AG10803 (cell line): ENCODE results near the gene FAM83F.

Source experiments
- DNase-seq: peaks from one replicate; pipeline ENCODE4 v3.0.0; 2010; ENCODE audit warnings: low read depth
- H3K4me3 ChIP-seq: 2 replicates; pipeline ENCODE4 v1.5.1; 2011; ENCODE audit warnings: mild to moderate bottlenecking, low read length, control low read depth
- CTCF ChIP-seq: conservative IDR thresholded peaks from 2 replicates; pipeline ENCODE4 v1.5.1; 2011; ENCODE audit warnings: mild to moderate bottlenecking, low read length, control low read depth, inconsistent platforms

The FAM83F gene

DNA sequence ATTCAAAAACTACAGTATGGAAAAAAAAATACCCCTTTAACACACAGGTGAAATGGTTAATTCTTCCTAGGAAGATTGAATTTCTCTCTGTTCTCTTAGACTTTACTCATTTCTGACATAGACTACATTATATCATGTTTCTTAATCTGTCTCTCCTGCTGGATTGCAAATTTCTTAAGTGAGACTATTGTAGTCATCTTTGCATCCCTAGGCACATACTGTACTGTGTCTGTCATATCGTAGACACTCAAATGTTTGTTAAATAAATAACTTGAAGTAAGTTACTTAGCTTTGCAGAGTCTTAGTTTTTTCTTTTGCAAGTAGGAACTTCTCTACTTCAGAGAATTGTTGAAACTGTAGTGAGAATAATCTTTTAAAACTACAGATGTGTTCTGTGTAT is 58.7 kb downstream of the FAM83F start:
- DNase-seq = no peak

GRCh38 chr22:40054486-40054885 is 59.7 kb downstream of the FAM83F start:
- no peak overlapping the region for H3K4me3 ChIP-seq
- no peak for DNase-seq
- TF ChIP-seq CTCF = no peak

More for the DNA sequence above, 58.7 kb downstream of the FAM83F start:
- H3K4me3 ChIP-seq = no peak overlapping the region
- no peak for TF ChIP-seq CTCF

DNA sequence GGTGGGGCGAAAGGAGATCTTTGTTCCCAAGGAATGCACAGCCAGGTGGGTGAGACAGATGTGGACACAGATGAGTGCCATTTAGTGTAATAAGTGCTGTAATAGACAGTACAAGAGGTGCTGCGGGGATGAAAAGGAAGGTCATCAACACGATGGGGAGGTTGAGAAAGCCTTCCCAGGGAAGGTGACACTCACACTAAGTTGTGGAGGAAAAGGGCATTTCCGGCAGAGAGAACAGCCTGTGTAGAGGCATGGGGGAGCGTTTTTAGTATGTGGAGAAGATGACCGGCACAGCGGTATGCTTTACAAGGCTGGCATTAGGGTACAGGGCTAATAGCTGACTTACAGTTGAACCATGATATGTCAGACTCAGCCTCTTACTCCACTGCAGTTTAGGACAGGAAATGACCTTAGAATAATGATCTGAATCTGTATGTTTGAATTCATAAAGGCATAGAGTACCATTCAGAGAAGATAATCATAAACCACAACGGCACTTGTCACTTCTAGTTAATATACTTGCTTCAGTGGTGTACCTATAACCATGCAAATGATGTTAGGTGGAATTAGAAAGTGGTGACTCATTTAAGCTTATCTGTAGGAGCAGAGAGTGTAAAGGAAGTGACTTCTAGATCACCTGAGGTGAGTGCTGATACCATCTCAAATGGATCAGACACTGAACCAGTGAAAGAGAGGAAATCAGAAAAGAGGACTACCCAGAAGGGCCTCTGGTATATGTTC is 60.6 kb downstream of the FAM83F start:
- H3K4me3 ChIP-seq = no peak overlapping the region
- no peak for TF ChIP-seq CTCF
- DNase-seq = no peak

DNA sequence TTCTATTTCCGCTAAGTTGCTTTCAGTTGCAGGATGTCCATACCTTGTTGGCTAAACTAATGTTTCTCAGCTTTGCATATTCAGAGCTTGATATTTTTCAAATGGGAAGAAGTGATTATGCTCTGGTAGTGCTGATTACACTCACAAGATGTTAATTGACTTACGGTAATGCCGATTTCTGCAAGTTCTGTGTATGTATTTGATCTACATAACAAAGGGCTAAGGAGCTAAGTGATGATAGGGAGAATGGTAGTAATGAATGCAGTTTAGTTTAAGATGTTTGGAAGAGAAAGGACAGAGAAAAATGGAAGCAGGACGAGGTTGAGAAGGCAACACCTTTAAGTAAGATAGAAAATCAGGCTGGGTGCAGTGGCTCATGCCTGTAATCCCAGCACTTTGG is 61.4 kb downstream of the FAM83F start:
- DNase-seq = no peak
- TF ChIP-seq CTCF = no peak
- no peak overlapping the region for H3K4me3 ChIP-seq

GRCh38 chr22:40056559-40056958 is 61.8 kb downstream of the FAM83F start:
- no peak for DNase-seq
- H3K4me3 ChIP-seq = no peak overlapping the region

GRCh38 chr22:40057652-40058051 is 62.9 kb downstream of the FAM83F start:
- DNase-seq = no peak
- no peak for TF ChIP-seq CTCF
- H3K4me3 ChIP-seq = no peak overlapping the region

More at GRCh38 chr22:40056559-40056958, 61.8 kb downstream of the FAM83F start:
- TF ChIP-seq CTCF = no peak

GRCh38 chr22:40058265-40058664 is 63.5 kb downstream of the FAM83F start:
- TF ChIP-seq CTCF = no peak
- DNase-seq = no peak
- no peak overlapping the region for H3K4me3 ChIP-seq
